Psoas muscle (tissue), 8 donors: ENCODE data around the gene KIAA1671. TPM values are rescaled to one million over a fixed set of nuclear protein-coding genes. Genes with fewer than 3 reads are reported as not detected.

Source experiments
- ATAC-seq, 4 donors: fragments of 200-7000 bp; cut with Tn5 transposase; one replicate each; pipeline ENCODE4 v1.9.1; 2020; ENCODE audit warnings: moderate library complexity in 3 of 4, mild to moderate bottlenecking in 2 of 4
- DNase-seq, 2 donors: peaks; one replicate each; pipeline ENCODE4 v3.0.0-alpha.2; 2020
- H3K27ac ChIP-seq: fragments of 200-600 bp; one replicate; pipeline ENCODE4 v1.8.0; 2022
- H3K27me3 ChIP-seq, 3 donors: fragments of 200-600 bp in 1 of 3; one replicate each; pipeline versions ENCODE4 v1.6.1 to v1.8.0; 2013 to 2022; ENCODE audit warnings: low read length in 2 of 3, mild to moderate bottlenecking in 2 of 3, moderate library complexity in 1 of 3; ENCODE audit not compliant: insufficient read depth in 3 of 3
- H3K36me3 ChIP-seq, 2 donors: fragments of 200-600 bp in 1 of 2; one replicate each; pipeline versions ENCODE4 v1.6.1 to v1.8.0; 2013 to 2022; ENCODE audit warnings: low read depth in 1 of 2, mild to moderate bottlenecking in 1 of 2, moderate library complexity in 1 of 2; ENCODE audit not compliant: insufficient read depth in 1 of 2
- H3K4me1 ChIP-seq: fragments of 200-600 bp; one replicate; pipeline ENCODE4 v1.8.0; 2022
- H3K4me3 ChIP-seq: fragments of 200-600 bp; one replicate; pipeline ENCODE4 v1.8.0; 2022; ENCODE audit warnings: mild to moderate bottlenecking
- H3K9me3 ChIP-seq: fragments of 200-600 bp; one replicate; pipeline ENCODE4 v1.8.0; 2022
- WGBS, 3 donors: extraction: QIAGEN DNeasy Blood & Tissue Kit; methylation state at CpG; one replicate each; pipeline versions ENCODE4 v1.1.6 to v1.1.7; 2013; 5-methylcytosine and 5-hydroxymethylcytosine counted together
- intact Hi-C, 2 donors: fragments of 100-400 bp; cut with DNase I; formaldehyde crosslinking; loops; one replicate each; pipeline versions ENCODE4 v1.11.0 to v1.14.2; 2022
- polyA plus RNA-seq, 3 donors: library from polyadenylated mRNA; stranded (reverse); fragments of 200-250 nt; gene quantifications; one replicate each; pipeline ENCODE4 v1.2.3, GENCODE V29; 2013
- total RNA-seq, 4 donors: library from RNA; stranded (reverse); fragmentation: NEBNext Ultra II Directional in 2 of 4; extraction: Animal tissue kit (Norgen Biotek cat#: 25700) in 2 of 4; gene quantifications; one replicate each; pipeline versions ENCODE4 v1.2.1 to v1.2.4, GENCODE V29; 2021 to 2023
- TF ChIP-seq, protein P1 (sequence below): fragments of 200-600 bp; IDR thresholded peaks from one replicate; pipeline ENCODE4 v1.8.0; 2022; ENCODE audit warnings: antibody characterized with exemption
- donor health status: healthy with polysubstance abuse.
- donor health status: DM: no; HTN: no; CAD: no; lungs with moderate emphysema.
- donor health status: Bipolar disorder and iron deficiency.
- donor health status: healthy.
- donor health status: DM: yes; HTN: yes; CAD: no.
- donor health status: DM: no; HTN: no; CAD: no.
- donor health status: DM: no; HTN: no; CAD: no.
- donor health status: DM: yes; HTN: yes; CAD: no.

KIAA1671 gene
- total and polyA plus RNA-seq, 7 donors, result 1.9 to 56.9 (median 15.8) TPM

DNA sequence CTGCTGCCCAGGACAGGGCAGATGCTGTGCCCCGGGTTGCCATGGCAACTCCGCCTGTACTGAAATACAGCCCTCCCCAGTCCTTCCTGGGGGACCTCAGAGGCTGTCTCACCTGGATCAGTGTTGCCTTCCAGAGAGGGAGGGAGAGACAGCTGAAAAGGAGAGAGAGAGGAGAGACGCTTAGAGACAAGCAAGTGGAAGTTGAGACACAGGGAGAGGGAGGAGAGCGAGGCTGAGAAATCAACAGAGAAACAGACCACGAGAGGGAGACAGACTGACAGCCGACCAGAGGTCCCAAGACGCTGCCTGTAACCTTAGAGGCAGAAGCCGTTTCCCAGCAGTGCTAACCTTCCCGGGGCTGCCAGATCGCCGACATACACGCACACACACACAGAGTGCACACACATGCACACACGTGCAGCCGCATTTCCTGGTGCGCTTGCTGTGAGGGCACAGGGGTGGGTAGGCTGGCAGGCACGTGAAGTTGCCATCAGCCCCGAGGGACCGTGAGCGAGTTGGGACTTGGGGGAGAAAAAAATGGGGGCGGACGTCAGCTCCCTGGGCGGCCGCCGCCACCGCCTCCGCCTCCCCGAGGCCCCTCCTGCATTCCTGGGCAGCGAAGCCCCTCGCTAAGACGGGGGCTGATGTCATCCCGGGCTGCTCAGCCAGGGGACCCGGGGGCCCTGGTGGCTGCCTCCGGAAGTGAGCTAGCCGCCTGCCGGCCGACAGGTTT, 158.5 kb downstream of the KIAA1671 start:
- Histone ChIP-seq H3K27me3 (no peaks in the 10 kb centered on the region), H3K4me3 (peak overlapping the region; percentile 77), H3K9me3 (no peaks in the 10 kb centered on the region), H3K27ac (peak overlapping the region; percentile 86), H3K36me3 (peaks cover 0 to 28% of the 10 kb centered on the region in 2 donors), H3K4me1 (peaks cover 12% of the 10 kb centered on the region)
- 0 to 1% (median 1%) methylated on average over 30 to 36 of the region's 36 CpGs for WGBS, 3 donors
- peak; percentile 70 to 75 (median 72) for ATAC-seq
- TF ChIP-seq, protein P1, sequence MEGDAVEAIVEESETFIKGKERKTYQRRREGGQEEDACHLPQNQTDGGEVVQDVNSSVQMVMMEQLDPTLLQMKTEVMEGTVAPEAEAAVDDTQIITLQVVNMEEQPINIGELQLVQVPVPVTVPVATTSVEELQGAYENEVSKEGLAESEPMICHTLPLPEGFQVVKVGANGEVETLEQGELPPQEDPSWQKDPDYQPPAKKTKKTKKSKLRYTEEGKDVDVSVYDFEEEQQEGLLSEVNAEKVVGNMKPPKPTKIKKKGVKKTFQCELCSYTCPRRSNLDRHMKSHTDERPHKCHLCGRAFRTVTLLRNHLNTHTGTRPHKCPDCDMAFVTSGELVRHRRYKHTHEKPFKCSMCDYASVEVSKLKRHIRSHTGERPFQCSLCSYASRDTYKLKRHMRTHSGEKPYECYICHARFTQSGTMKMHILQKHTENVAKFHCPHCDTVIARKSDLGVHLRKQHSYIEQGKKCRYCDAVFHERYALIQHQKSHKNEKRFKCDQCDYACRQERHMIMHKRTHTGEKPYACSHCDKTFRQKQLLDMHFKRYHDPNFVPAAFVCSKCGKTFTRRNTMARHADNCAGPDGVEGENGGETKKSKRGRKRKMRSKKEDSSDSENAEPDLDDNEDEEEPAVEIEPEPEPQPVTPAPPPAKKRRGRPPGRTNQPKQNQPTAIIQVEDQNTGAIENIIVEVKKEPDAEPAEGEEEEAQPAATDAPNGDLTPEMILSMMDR, result peak; percentile 54
- peak; percentile 55 to 70 for DNase-seq
- intact Hi-C loops, result loop anchor here (1.0 to 2.0 kb wide), 2 partner anchors 52 to 61 kb away; no protein-coding TSS in a partner anchor

DNA sequence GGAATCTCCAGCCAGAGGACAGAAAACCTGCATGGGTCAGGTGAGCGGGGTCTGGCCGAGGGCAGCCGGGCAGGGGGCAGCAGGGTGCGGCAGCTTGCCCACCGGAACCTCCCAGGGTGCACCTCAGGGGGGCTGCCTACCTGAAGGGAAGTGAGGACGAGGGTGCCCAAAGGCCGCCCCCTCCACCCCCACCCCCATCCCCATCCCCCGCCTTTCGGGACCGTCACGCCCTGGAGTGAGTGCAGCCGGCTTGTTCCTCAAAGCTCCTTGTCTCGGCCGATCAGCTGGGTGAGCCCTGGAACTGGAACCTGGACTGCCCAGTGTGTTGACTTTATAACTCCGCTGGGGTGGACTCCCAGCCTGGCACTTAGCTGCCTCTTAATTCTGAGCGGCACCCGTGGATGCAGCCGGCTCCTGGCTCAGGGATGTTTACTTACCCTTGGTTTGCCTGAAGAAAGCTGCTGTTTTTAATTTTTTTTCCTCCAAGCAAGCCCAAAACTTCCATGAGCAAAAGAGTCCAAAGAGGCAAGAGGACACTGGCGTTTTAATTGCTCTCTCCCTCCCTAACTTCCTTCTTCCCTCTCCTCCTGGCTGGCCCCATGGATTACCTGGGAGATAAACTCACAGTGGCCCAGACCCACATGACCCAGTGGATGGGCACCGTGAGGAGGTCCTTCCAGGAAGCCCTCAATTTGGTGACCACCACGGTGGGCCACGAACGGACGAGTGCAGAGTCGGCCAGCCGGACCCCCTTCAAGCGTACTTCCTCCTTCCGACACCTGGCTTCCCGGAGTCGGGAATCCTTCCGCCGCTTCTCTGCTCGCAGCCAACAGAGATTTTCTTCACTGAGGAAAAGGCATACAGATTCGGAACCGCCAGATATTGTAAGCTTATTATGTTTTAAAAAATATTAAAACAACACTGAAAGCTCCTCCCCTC, 159.3 kb downstream of the KIAA1671 start:
- DNase-seq (peak; percentile 40 to 68), ATAC-seq (peak; percentile 23 to 66 (median 53))
- Histone ChIP-seq H3K4me3 (peak overlapping the region; percentile 77), H3K36me3 (peaks cover 0 to 28% of the 10 kb centered on the region in 2 donors), H3K9me3 (no peaks in the 10 kb centered on the region), H3K27me3 (no peaks in the 10 kb centered on the region), H3K4me1 (peaks cover 12% of the 10 kb centered on the region), H3K27ac (peak overlapping the region; percentile 86)
- intact Hi-C loops, result loop anchor here (1.0 to 2.0 kb wide), 2 partner anchors 51 to 60 kb away; no protein-coding TSS in a partner anchor
- TF ChIP-seq, protein P1, result no peak
- WGBS, 3 donors, result 19 to 30% (median 19%) methylated on average over 27 to 35 of the region's 35 CpGs

DNA sequence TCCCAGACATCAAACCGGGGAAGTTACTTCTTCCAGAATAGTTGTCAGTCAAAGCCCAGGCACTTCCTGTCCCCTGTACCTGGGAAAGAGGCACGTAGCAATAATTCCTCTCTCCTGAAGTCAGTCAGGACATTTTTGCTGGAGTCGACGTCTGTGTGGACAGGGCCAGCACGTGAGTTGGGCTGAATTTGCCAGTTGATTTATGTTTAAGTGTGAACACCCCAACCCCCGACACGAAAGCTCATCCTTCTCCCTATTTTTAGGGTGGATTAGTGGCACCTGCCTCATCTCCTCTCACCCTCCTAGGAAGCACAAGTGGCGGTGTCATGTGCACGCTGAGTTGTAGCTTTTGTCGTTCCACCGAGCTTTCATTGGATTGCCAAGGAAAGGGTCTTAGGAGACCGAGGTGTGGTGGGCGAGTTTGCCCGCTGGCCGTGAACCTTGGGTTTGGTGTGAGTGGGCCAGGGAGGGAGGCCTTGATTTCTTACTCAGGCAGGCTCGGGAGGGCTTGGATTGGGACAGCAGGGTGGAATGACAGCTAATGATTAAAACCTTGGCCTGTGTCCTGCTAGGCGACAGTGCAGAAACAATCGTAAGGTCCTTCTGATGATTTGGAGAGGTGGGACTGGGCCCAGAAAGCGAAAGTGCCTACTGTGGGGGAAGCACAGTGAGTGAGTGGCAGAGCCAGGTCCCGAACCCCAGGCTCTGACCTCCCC, 160.2 kb downstream of the KIAA1671 start:
- intact Hi-C loops, result no loop called here
- H3K4me1 ChIP-seq, result peaks cover 12% of the 10 kb centered on the region
- ATAC-seq, result peak; percentile 46 to 75 (median 58)

DNA sequence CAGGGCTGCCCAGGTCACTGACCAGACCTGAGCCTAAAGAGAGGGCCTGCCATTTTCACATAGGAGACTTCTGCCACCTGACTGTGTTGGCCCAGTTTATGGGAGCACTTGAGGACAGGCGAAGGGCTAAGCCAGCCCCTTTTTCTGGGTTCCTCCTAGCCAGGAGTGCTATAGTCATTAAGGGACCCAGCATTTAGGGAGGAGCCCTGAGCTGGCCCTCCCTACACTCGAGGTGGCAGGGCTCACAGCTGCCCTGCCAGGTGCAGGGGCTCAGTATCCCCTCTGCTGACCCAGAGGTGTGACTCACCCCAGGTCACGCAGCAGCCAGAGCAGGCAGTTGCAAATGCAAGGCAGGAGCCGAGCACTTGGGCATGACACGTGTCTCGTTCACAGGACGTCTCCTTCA, 160.8 kb downstream of the KIAA1671 start:
- DNase-seq (peak; percentile 46 to 76), ATAC-seq (peak; percentile 44 to 73 (median 62))
- intact Hi-C loops, result no loop called here
- Histone ChIP-seq H3K27me3 (no peaks in the 10 kb centered on the region), H3K36me3 (peaks cover 0 to 23% of the 10 kb centered on the region in 2 donors), H3K4me3 (peak overlapping the region; percentile 77), H3K9me3 (no peaks in the 10 kb centered on the region), H3K27ac (peak overlapping the region; percentile 86), H3K4me1 (peaks cover 12% of the 10 kb centered on the region)
- TF ChIP-seq, protein P1, result no peak
- WGBS, 3 donors, result 22 to 35% (median 27%) methylated on average over 7 of the region's 7 CpGs

More for the DNA sequence above, 160.2 kb downstream of the KIAA1671 start:
- Histone ChIP-seq H3K4me3 (peak overlapping the region; percentile 77), H3K9me3 (no peaks in the 10 kb centered on the region), H3K27ac (peak overlapping the region; percentile 86), H3K36me3 (peaks cover 0 to 25% of the 10 kb centered on the region in 2 donors), H3K27me3 (no peaks in the 10 kb centered on the region)
- TF ChIP-seq, protein P1, result no peak
- DNase-seq, result peak in 1 of 2 donors; percentile 72
- WGBS, 3 donors, result 23 to 35% (median 23%) methylated on average over 20 of the region's 20 CpGs
